Spinal cord (tissue), 10 donors: ENCODE data around the gene ZBTB7C. TPM values are rescaled to one million over a fixed set of nuclear protein-coding genes. Genes with fewer than 3 reads are reported as not detected.

Experiments used
- DNase-seq, 6 donors: peaks; one replicate each; pipeline versions ENCODE4 v3.0.0 to v3.0.0-alpha.2; 2013 to 2015; ENCODE audit warnings: low spot score in 6 of 6, low read depth in 4 of 6
- H3K27ac ChIP-seq: one replicate; pipeline ENCODE4 v1.5.1; 2013; ENCODE audit warnings: low read depth, low read length, control low read depth
- H3K27me3 ChIP-seq: one replicate; pipeline ENCODE4 v1.6.1; 2013; ENCODE audit warnings: low read length; ENCODE audit not compliant: control insufficient read depth, insufficient read depth
- H3K36me3 ChIP-seq: one replicate; pipeline ENCODE4 v1.6.1; 2013; ENCODE audit warnings: low read length; ENCODE audit not compliant: control insufficient read depth, insufficient read depth
- H3K4me1 ChIP-seq: one replicate; pipeline ENCODE4 v1.6.1; 2013; ENCODE audit warnings: low read length; ENCODE audit not compliant: control insufficient read depth, insufficient read depth
- H3K4me3 ChIP-seq: one replicate; pipeline ENCODE4 v1.5.1; 2013; ENCODE audit warnings: low read depth, low read length, control low read depth
- H3K9me3 ChIP-seq: one replicate; pipeline ENCODE4 v1.6.1; 2013; ENCODE audit warnings: low read length; ENCODE audit not compliant: control insufficient read depth, insufficient read depth
- WGBS: methylation state at CpG from one replicate; pipeline ENCODE4 v1.1.5; 2013; ENCODE audit warnings: missing lambda C conversion rate; ENCODE audit not compliant: insufficient coverage; 5-methylcytosine and 5-hydroxymethylcytosine counted together
- polyA plus RNA-seq, 2 donors: library from polyadenylated mRNA; unstranded; fragments of 120-200 nt; gene quantifications; one replicate each; pipeline ENCODE4 v1.2.1, GENCODE V29; 2013; ENCODE audit not compliant: insufficient read length in 2 of 2
- total RNA-seq, 2 donors: library from RNA; depleted of rRNA in 1 of 2; stranded (reverse); fragments of 120-200 nt in 1 of 2; fragments of >200 nt in 1 of 2; gene quantifications; one replicate each; pipeline versions ENCODE4 v1.2.3 to v1.2.4, GENCODE V29; 2013 to 2014
- donor health status: healthy.

The ZBTB7C gene
- total and polyA plus RNA-seq, 4 donors = 7.6 to 15.7 (median 9.8) TPM

DNA sequence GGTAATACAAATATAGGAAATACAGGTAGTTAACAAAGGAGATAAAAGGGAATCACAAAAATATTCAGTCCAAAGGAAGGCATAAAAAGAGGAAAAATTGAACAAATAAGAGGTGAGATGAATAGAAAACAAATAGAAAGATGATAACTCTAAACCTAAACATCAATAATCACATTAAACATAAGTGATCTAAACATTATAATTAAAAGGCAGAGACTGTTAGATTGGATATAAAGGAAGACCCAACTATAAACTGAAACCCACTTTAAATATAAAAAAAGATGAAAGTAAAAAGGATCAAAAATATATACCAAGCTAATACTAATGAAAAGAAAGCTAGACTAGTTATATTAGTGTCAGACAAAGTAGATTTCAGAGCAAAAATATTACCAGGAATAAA is 152.3 kb downstream of the ZBTB7C start:
- H3K4me3 ChIP-seq = no peak overlapping the region
- no peaks in the 10 kb centered on the region for H3K4me1 ChIP-seq
- H3K9me3 ChIP-seq = peaks cover 3% of the 10 kb centered on the region
- DNase-seq = no peak
- no peaks in the 10 kb centered on the region for H3K36me3 ChIP-seq
- H3K27me3 ChIP-seq = no peaks in the 10 kb centered on the region
- no peak overlapping the region for H3K27ac ChIP-seq

DNA sequence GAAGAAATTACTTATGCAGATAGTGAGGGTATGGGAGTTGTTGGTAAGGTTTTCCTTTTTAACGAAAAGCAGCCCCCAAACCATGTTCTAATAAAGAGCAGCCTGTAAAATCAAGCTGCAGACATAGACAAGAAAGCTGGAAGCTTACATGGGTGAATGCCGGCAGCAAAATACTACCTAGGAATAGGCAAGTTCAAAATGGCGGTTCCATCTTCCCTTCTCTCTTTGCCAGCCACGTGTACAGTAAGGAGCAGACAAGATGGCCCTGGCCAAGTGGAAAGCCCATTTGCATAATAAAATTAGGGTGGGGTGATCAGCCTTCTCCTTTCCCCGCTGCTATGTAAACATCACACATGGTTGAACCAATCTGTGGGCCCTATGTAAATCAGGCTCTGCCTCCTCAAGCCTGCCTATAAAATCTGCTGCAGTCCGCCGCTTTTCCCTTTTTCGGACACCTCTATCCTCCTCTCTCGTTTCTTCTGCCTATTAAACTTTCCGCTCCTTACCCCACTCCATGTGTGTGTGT is 155.0 kb downstream of the ZBTB7C start:
- WGBS = 80% methylated on average over 8 of the region's 10 CpGs
- H3K4me1 ChIP-seq = no peaks in the 10 kb centered on the region
- H3K27me3 ChIP-seq = no peaks in the 10 kb centered on the region
- H3K9me3 ChIP-seq = peaks cover 3% of the 10 kb centered on the region
- no peak overlapping the region for H3K27ac ChIP-seq
- no peaks in the 10 kb centered on the region for H3K36me3 ChIP-seq
- DNase-seq = no peak
- no peak overlapping the region for H3K4me3 ChIP-seq

GRCh38 chr18:48252525-48252924 is 156.7 kb downstream of the ZBTB7C start:
- peaks cover 3% of the 10 kb centered on the region for H3K9me3 ChIP-seq
- no peak overlapping the region for H3K4me3 ChIP-seq
- H3K27ac ChIP-seq = no peak overlapping the region
- no peaks in the 10 kb centered on the region for H3K36me3 ChIP-seq
- H3K27me3 ChIP-seq = no peaks in the 10 kb centered on the region
- 100% methylated on average over 1 of the region's 3 CpGs for WGBS
- no peak for DNase-seq
- no peaks in the 10 kb centered on the region for H3K4me1 ChIP-seq

DNA sequence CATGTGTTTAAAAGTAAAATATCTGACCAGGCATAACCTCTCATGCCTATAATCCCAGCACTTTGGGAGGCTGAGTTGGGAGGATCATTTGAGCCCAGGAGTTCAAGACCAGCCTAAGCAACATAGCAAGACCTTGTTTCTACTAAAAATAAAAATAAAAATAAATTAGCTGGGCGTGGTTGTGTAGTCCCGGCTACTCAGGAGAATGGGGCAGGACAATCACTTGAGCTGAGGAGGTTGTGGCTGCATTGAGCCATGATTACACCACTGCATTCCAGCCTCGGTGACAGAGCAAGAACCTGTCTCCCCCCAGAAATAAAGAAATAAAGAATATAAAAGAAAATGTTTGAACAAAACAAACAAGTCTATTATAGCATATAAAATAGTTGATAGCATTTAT is 158.3 kb downstream of the ZBTB7C start:
- no CpG with 5 or more reads among the region's 3 CpGs for WGBS
- no peak for DNase-seq
- H3K27me3 ChIP-seq = no peaks in the 10 kb centered on the region
- H3K36me3 ChIP-seq = no peaks in the 10 kb centered on the region
- H3K9me3 ChIP-seq = no peaks in the 10 kb centered on the region
- H3K4me3 ChIP-seq = no peak overlapping the region
- H3K4me1 ChIP-seq = no peaks in the 10 kb centered on the region
- H3K27ac ChIP-seq = no peak overlapping the region

GRCh38 chr18:48250362-48250907 is 158.7 kb downstream of the ZBTB7C start:
- WGBS = no CpG with 5 or more reads among the region's 1 CpG
- Histone ChIP-seq H3K4me3 (no peak overlapping the region), H3K27me3 (no peaks in the 10 kb centered on the region), H3K9me3 (no peaks in the 10 kb centered on the region), H3K36me3 (no peaks in the 10 kb centered on the region), H3K27ac (no peak overlapping the region), H3K4me1 (no peaks in the 10 kb centered on the region)
- DNase-seq = no peak

DNA sequence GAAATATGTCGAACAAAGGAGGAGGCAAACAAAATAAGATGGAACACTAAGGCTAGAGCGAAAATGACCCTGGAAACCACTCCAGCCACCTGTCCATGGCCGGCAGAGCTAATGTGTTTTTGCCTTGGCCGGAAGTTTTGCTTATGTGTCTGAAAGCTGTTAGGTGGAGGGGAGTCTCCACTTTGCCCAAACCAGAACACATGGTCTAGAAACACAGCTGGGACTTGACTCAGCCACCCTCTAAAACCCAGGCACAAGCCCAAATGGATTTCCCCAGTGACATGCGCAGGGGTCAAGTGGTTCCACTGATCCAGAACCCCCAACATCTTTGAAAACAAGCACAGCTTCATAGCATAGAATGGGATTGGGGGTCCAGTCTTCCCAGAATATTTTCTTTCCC is 159.3 kb downstream of the ZBTB7C start:
- no peak for DNase-seq
- WGBS = 100% methylated on average over 2 of the region's 5 CpGs

GRCh38 chr18:48244530-48244929 is 164.7 kb downstream of the ZBTB7C start:
- no peak for DNase-seq

More for the DNA sequence above, 159.3 kb downstream of the ZBTB7C start:
- Histone ChIP-seq H3K27ac (no peak overlapping the region), H3K9me3 (no peaks in the 10 kb centered on the region), H3K27me3 (no peaks in the 10 kb centered on the region), H3K36me3 (no peaks in the 10 kb centered on the region), H3K4me1 (no peaks in the 10 kb centered on the region), H3K4me3 (no peak overlapping the region)

GRCh38 chr18:48238636-48239035 is 170.5 kb downstream of the ZBTB7C start:
- H3K9me3 ChIP-seq = no peaks in the 10 kb centered on the region
- 50% methylated on average over 1 of the region's 3 CpGs for WGBS
- DNase-seq = no peak
- no peaks in the 10 kb centered on the region for H3K36me3 ChIP-seq
- no peak overlapping the region for H3K27ac ChIP-seq
- no peaks in the 10 kb centered on the region for H3K4me1 ChIP-seq
- H3K27me3 ChIP-seq = no peaks in the 10 kb centered on the region
- no peak overlapping the region for H3K4me3 ChIP-seq

More at GRCh38 chr18:48244530-48244929, 164.7 kb downstream of the ZBTB7C start:
- H3K36me3 ChIP-seq = no peaks in the 10 kb centered on the region
- H3K4me1 ChIP-seq = no peaks in the 10 kb centered on the region
- H3K27me3 ChIP-seq = no peaks in the 10 kb centered on the region
- H3K4me3 ChIP-seq = no peak overlapping the region
- no peak overlapping the region for H3K27ac ChIP-seq
- no peaks in the 10 kb centered on the region for H3K9me3 ChIP-seq

DNA sequence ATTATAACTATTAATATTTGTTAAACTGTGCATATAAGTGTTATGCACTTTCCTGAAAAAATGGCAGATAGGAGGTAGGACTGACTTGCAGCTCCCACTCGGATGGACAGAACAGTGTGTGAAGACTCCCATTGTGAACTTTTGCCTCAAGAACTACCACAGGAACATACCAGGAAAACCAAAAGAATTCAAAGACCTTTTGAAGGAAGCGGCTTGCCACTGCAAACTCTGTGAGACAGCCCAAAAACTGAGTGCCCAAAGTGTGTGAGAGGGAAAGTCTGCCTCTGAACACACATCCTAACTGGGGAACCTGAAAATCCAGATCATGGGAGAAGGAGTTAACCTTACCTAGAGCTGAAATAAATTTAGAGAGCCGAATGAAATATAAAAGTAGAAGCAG is 171.0 kb downstream of the ZBTB7C start:
- no peak for DNase-seq
- H3K27ac ChIP-seq = no peak overlapping the region
- H3K36me3 ChIP-seq = no peaks in the 10 kb centered on the region
- no peaks in the 10 kb centered on the region for H3K4me1 ChIP-seq
- no peak overlapping the region for H3K4me3 ChIP-seq
- H3K27me3 ChIP-seq = no peaks in the 10 kb centered on the region
- WGBS = 92% methylated on average over 1 of the region's 3 CpGs
- H3K9me3 ChIP-seq = no peaks in the 10 kb centered on the region

GRCh38 chr18:48236822-48237221 is 172.4 kb downstream of the ZBTB7C start:
- no peaks in the 10 kb centered on the region for H3K27me3 ChIP-seq
- no peak overlapping the region for H3K27ac ChIP-seq
- no peaks in the 10 kb centered on the region for H3K9me3 ChIP-seq
- H3K36me3 ChIP-seq = no peaks in the 10 kb centered on the region
- H3K4me3 ChIP-seq = no peak overlapping the region
- no peaks in the 10 kb centered on the region for H3K4me1 ChIP-seq
- no CpG with 5 or more reads among the region's 2 CpGs for WGBS
- DNase-seq = no peak
